WTC11 (cell line): ENCODE data around the gene KIF6. TPM values are rescaled to one million over a fixed set of nuclear protein-coding genes. Genes with fewer than 3 reads are reported as not detected.
A peak's percentile ranks its signal among the peaks of the same experiment; 100 is the strongest.

Source experiments
- ATAC-seq: fragments of 200-7000 bp; cut with Tn5 transposase; 2 replicates; pipeline ENCODE4 v1.10.0; 2021; ENCODE audit warnings: mild to moderate bottlenecking, moderate library complexity
- CTCF ChIA-PET: fragments of 300-600 bp; sonication (Branson Sonifier 250); formaldehyde crosslinking; loops from one replicate; lab custom pipeline; 2021; ENCODE audit warnings: antibody characterized with exemption; lab: Charles Lee
- POLR2A ChIA-PET: fragments of 350-600 bp; sonication (Branson Sonifier 250); formaldehyde crosslinking; loops from one replicate; lab custom pipeline; 2021; ENCODE audit warnings: antibody characterized with exemption; lab: Charles Lee
- DNase-seq: peaks from one replicate; pipeline ENCODE4 v3.0.0; 2021; ENCODE audit warnings: low spot score
- H3K27ac Mint-ChIP-seq: 2 replicates; pipeline ENCODE4 v1.8.0; 2021; ENCODE audit warnings: mixed read lengths
- H3K27me3 Mint-ChIP-seq: 2 replicates; pipeline ENCODE4 v1.8.0; 2021; ENCODE audit warnings: low read depth, mild to moderate bottlenecking, moderate library complexity, mixed read lengths
- H3K36me3 Mint-ChIP-seq: 2 replicates; pipeline ENCODE4 v1.8.0; 2021; ENCODE audit warnings: mixed read lengths
- H3K4me1 Mint-ChIP-seq: 2 replicates; pipeline ENCODE4 v1.8.0; 2022; ENCODE audit warnings: mixed read lengths
- H3K4me3 Mint-ChIP-seq: 2 replicates; pipeline ENCODE4 v1.8.0; 2021; ENCODE audit warnings: mild to moderate bottlenecking, moderate library complexity, mixed read lengths
- H3K9me3 Mint-ChIP-seq: 2 replicates; pipeline ENCODE4 v1.8.0; 2021; ENCODE audit warnings: mixed read lengths
- GRHL2 ChIP-seq: fragments of 250-450 bp; sonication (Bioruptor Pico); IDR thresholded peaks from 2 replicates; pipeline ENCODE4 v1.8.0; 2022; ENCODE audit warnings: mild to moderate bottlenecking, moderate library complexity; ENCODE audit not compliant: insufficient replicate concordance, severe bottlenecking
- HMGA2 ChIP-seq: fragments of 250-450 bp; sonication (Bioruptor Pico); IDR thresholded peaks from 2 replicates; pipeline ENCODE4 v1.4.0; 2021; ENCODE audit warnings: mild to moderate bottlenecking, moderate library complexity
- KAT7 ChIP-seq: sonication (generic); formaldehyde crosslinking; IDR thresholded peaks from 2 replicates; pipeline ENCODE4 v1.8.1; 2023; ENCODE audit warnings: missing genetic modification reagents, mild to moderate bottlenecking, borderline replicate concordance
- MLX ChIP-seq: sonication (generic); formaldehyde crosslinking; IDR thresholded peaks from 2 replicates; pipeline ENCODE4 v1.8.1; 2023; ENCODE audit warnings: mild to moderate bottlenecking, missing genetic modification reagents, moderate library complexity
- MYBL2 ChIP-seq: sonication (generic); formaldehyde crosslinking; IDR thresholded peaks from 2 replicates; pipeline ENCODE4 v1.8.1; 2023; ENCODE audit warnings: mild to moderate bottlenecking, moderate library complexity, missing genetic modification reagents
- NFYB ChIP-seq: sonication (generic); formaldehyde crosslinking; conservative IDR thresholded peaks from 2 replicates; pipeline ENCODE4 v1.8.0; 2022; ENCODE audit warnings: low read depth, missing genetic modification reagents
- OVOL2 ChIP-seq: fragments of 250-450 bp; sonication (Bioruptor Pico); IDR thresholded peaks from 2 replicates; pipeline ENCODE4 v1.9.0; 2021; ENCODE audit warnings: mild to moderate bottlenecking, borderline replicate concordance
- TCF7 ChIP-seq: sonication (generic); formaldehyde crosslinking; IDR thresholded peaks from 2 replicates; pipeline ENCODE4 v1.8.0; 2022; ENCODE audit warnings: mild to moderate bottlenecking, low read depth, missing genetic modification reagents, moderate library complexity
- TEAD4 ChIP-seq: sonication (generic); formaldehyde crosslinking; IDR thresholded peaks from 2 replicates; pipeline ENCODE4 v1.8.0; 2022; ENCODE audit warnings: mild to moderate bottlenecking, missing genetic modification reagents
- TP53 ChIP-seq: sonication (generic); formaldehyde crosslinking; IDR thresholded peaks from 2 replicates; pipeline ENCODE4 v1.8.1; 2023; ENCODE audit warnings: mild to moderate bottlenecking, missing genetic modification reagents
- USF1 ChIP-seq: sonication (generic); formaldehyde crosslinking; IDR thresholded peaks from 2 replicates; pipeline ENCODE4 v1.8.0; 2022; ENCODE audit warnings: mild to moderate bottlenecking, missing genetic modification reagents
- USF2 ChIP-seq: sonication (generic); formaldehyde crosslinking; IDR thresholded peaks from 2 replicates; pipeline ENCODE4 v1.8.1; 2023; ENCODE audit warnings: mild to moderate bottlenecking, missing genetic modification reagents, moderate library complexity
- ZNF138 ChIP-seq: sonication (generic); formaldehyde crosslinking; conservative IDR thresholded peaks from 2 replicates; pipeline ENCODE4 v1.8.1; 2022; ENCODE audit warnings: mild to moderate bottlenecking, moderate library complexity, missing genetic modification reagents
- ZNF219 ChIP-seq: sonication (generic); formaldehyde crosslinking; IDR thresholded peaks from 2 replicates; pipeline ENCODE4 v1.8.0; 2023; ENCODE audit warnings: missing genetic modification reagents, mild to moderate bottlenecking, borderline replicate concordance
- ZNF232 ChIP-seq: sonication (generic); formaldehyde crosslinking; IDR thresholded peaks from 2 replicates; pipeline ENCODE4 v1.8.0; 2022; ENCODE audit warnings: mild to moderate bottlenecking, missing genetic modification reagents
- ZNF396 ChIP-seq: fragments of 250-450 bp; sonication (Bioruptor Pico); IDR thresholded peaks from 2 replicates; pipeline ENCODE4 v1.8.0; 2021; ENCODE audit warnings: mild to moderate bottlenecking, moderate library complexity, borderline replicate concordance
- ZNF416 ChIP-seq: fragments of 250-450 bp; sonication (Bioruptor Pico); IDR thresholded peaks from 2 replicates; pipeline ENCODE4 v1.9.0; 2021; ENCODE audit warnings: mild to moderate bottlenecking, inconsistent platforms
- ZNF671 ChIP-seq: fragments of 250-450 bp; sonication (Bioruptor Pico); IDR thresholded peaks from 2 replicates; pipeline ENCODE4 v1.8.0; 2021; ENCODE audit warnings: mild to moderate bottlenecking
- total RNA-seq: library from RNA; stranded (reverse); gene quantifications from 3 replicates; pipeline ENCODE4 v1.2.3, GENCODE V29; 2021
- TF ChIP-seq, protein P1 (sequence below): sonication (generic); formaldehyde crosslinking; IDR thresholded peaks from 2 replicates; pipeline ENCODE4 v1.8.0; 2022; ENCODE audit warnings: missing genetic modification reagents
- TF ChIP-seq, protein P2 (sequence below): sonication (generic); formaldehyde crosslinking; IDR thresholded peaks from 2 replicates; pipeline ENCODE4 v1.8.0; 2022; ENCODE audit warnings: mild to moderate bottlenecking, missing genetic modification reagents

KIF6 gene
- total RNA-seq, 1 experiment from 2014 or later, result 0.57 TPM

GRCh38 chr6:39344821-39345280 lies 380.4 kb downstream of the KIF6 start:
- peak; percentile 55 for ATAC-seq
- TF ChIP-seq TEAD4, result no peak
- TF ChIP-seq USF1 (CRISPR knock-in tag), result peak; percentile 88
- peak; percentile 86 for TF ChIP-seq USF2 (CRISPR knock-in tag)
- TF ChIP-seq, protein P1, sequence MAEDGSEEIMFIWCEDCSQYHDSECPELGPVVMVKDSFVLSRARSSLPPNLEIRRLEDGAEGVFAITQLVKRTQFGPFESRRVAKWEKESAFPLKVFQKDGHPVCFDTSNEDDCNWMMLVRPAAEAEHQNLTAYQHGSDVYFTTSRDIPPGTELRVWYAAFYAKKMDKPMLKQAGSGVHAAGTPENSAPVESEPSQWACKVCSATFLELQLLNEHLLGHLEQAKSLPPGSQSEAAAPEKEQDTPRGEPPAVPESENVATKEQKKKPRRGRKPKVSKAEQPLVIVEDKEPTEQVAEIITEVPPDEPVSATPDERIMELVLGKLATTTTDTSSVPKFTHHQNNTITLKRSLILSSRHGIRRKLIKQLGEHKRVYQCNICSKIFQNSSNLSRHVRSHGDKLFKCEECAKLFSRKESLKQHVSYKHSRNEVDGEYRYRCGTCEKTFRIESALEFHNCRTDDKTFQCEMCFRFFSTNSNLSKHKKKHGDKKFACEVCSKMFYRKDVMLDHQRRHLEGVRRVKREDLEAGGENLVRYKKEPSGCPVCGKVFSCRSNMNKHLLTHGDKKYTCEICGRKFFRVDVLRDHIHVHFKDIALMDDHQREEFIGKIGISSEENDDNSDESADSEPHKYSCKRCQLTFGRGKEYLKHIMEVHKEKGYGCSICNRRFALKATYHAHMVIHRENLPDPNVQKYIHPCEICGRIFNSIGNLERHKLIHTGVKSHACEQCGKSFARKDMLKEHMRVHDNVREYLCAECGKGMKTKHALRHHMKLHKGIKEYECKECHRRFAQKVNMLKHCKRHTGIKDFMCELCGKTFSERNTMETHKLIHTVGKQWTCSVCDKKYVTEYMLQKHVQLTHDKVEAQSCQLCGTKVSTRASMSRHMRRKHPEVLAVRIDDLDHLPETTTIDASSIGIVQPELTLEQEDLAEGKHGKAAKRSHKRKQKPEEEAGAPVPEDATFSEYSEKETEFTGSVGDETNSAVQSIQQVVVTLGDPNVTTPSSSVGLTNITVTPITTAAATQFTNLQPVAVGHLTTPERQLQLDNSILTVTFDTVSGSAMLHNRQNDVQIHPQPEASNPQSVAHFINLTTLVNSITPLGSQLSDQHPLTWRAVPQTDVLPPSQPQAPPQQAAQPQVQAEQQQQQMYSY, result no peak
- TF ChIP-seq NFYB, result peak; percentile 62
- no peak for TF ChIP-seq KAT7 (CRISPR knock-in tag)
- TF ChIP-seq TP53, result 0 out of 2 replicates have a peak, but pooled peaks have one; percentile 28
- no peak for TF ChIP-seq MYBL2 (CRISPR knock-in tag)
- TF ChIP-seq ZNF232 (CRISPR knock-in tag), result no peak
- TF ChIP-seq, all 79 proteins: peak for 4
- Mint-ChIP-seq H3K4me3 (no peak overlapping the region), H3K9me3 (peaks cover 3% of the 10 kb centered on the region), H3K4me1 (peaks cover 27% of the 10 kb centered on the region), H3K27me3 (no peaks in the 10 kb centered on the region), H3K27ac (no peak overlapping the region), H3K36me3 (no peaks in the 10 kb centered on the region)
- ChIA-PET POLR2A (no interaction called here), CTCF (interaction anchor here (2.6 kb wide), 1 partner anchor 18 kb away, joined by 12 read pairs; no protein-coding TSS in a partner anchor)
- DNase-seq, result peak; percentile 45

DNA sequence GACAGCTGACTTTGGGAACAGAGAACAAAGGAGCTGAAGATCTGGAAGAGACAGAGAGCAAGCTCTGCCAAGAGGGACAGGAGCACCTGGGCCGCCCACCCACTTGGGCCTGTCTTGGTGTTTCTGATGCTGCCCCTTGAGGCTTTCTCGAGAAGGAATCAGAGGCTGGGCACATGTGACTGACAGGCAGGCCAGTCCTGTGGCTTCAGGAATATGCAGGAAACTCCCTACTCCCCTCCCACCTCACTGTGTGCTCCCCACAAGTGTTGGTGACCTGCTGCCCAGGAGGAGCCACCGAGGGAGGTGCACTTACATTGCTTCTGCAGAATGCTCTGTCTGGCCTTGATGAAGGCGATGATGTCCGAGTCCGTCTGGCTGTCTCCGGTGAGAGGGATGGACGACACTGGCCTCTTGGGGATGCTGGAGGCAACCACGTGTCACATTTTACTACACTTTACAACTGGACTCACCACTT lies 381.8 kb downstream of the KIF6 start:
- Mint-ChIP-seq H3K4me1 (peaks cover 37% of the 10 kb centered on the region), H3K4me3 (no peak overlapping the region), H3K27me3 (no peaks in the 10 kb centered on the region), H3K9me3 (peaks cover 3% of the 10 kb centered on the region), H3K27ac (no peak overlapping the region; the same call in 1 of the 2 replicates), H3K36me3 (no peaks in the 10 kb centered on the region)
- TF ChIP-seq USF2 (CRISPR knock-in tag) (no peak), OVOL2 (CRISPR knock-in tag) (no peak), ZNF138 (CRISPR knock-in tag) (no peak), MLX (no peak), ZNF396 (CRISPR knock-in tag) (no peak), TCF7 (CRISPR knock-in tag) (no peak), ZNF219 (no peak), HMGA2 (no peak), ZNF416 (no peak), ZNF671 (CRISPR knock-in tag) (no peak), TP53 (no peak), GRHL2 (CRISPR knock-in tag) (no peak)
- TF ChIP-seq, protein P2, sequence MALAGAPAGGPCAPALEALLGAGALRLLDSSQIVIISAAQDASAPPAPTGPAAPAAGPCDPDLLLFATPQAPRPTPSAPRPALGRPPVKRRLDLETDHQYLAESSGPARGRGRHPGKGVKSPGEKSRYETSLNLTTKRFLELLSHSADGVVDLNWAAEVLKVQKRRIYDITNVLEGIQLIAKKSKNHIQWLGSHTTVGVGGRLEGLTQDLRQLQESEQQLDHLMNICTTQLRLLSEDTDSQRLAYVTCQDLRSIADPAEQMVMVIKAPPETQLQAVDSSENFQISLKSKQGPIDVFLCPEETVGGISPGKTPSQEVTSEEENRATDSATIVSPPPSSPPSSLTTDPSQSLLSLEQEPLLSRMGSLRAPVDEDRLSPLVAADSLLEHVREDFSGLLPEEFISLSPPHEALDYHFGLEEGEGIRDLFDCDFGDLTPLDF (CRISPR knock-in tag), result no peak
- CTCF ChIA-PET, result interaction anchor here (1.2 to 2.6 kb wide), 2 partner anchors 19 to 33 kb away, joined by 4 to 12 read pairs; no protein-coding TSS in a partner anchor
- ATAC-seq, result no peak
- DNase-seq, result no peak
- POLR2A ChIA-PET, result no interaction called here
